Endometrial microvascular endothelial cells (primary cell): Measurements from ENCODE around the gene AGTPBP1. TPM values are rescaled to one million over a fixed set of nuclear protein-coding genes. Genes with fewer than 3 reads are reported as not detected.

Experiments used
- in situ Hi-C: cut with HindIII; loops from 2 replicates; pipeline ENCODE4 v1.10.0; 2017; ENCODE audit warnings: low sequenced_read_pairs, low pct_unique_long_range_greater_than_20kb; ENCODE audit errors: inconsistent ontology term
- total RNA-seq: library from RNA; depleted of rRNA; stranded (reverse); fragments of >200 nt; gene quantifications from one replicate; pipeline ENCODE4 v1.2.3, GENCODE V29; 2015; ENCODE audit errors: inconsistent ontology term

Gene AGTPBP1
- total RNA-seq, 1 donor from 2014 or later: 12.3 TPM

- in situ Hi-C loops: no loop called here
Observed at GRCh38 chr9:85569988-85570387, 171.8 kb downstream of the AGTPBP1 start.

- in situ Hi-C loops: no loop called here
Observed at GRCh38 chr9:85559526-85559925, 182.2 kb downstream of the AGTPBP1 start.

GRCh38 chr9:85554349-85554748, 187.4 kb downstream of the AGTPBP1 start:
- in situ Hi-C loops: no loop called here

DNA sequence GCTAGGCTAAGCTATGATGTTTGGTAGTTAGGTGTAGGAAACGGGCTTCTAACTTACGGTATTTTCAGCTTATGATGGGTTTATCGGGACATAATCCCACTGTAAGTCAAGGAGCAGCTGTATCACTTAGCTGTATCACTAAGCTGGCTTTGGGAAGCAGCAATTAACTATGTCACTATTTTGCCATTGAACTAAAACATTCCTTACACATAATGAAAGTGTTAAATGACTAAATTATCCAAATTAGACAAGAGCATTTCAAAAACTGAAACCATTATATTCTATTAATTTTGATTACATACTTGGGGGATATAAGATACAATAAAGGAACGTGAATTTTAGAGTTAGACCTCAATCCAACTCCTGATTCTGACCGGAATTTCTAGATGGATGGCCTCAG, 188.3 kb downstream of the AGTPBP1 start:
- in situ Hi-C loops: no loop called here

DNA sequence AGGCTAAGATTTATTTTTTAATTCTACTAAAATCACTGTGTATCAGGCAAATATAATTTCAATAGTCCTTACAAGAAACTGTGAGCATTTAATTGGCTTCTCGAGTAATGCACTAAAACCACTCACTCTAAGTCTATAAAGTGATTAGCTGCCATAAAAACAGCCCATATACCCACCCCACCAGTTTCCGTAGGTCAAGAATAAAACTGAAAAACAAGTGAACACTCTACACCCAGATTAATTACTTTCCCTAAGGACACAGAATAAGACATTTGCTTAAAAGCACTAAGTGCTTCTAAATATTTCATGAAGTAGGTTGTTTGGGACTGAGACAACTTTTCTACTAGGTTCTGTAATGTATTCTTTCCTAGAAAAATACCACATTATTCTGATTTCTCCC, 194.2 kb downstream of the AGTPBP1 start:
- in situ Hi-C loops: no loop called here

GRCh38 chr9:85543196-85543595, 198.6 kb downstream of the AGTPBP1 start:
- in situ Hi-C loops: no loop called here

- in situ Hi-C loops: no loop called here
Observed at GRCh38 chr9:85541876-85542275, 199.9 kb downstream of the AGTPBP1 start.

GRCh38 chr9:85536514-85536913, 205.2 kb downstream of the AGTPBP1 start:
- in situ Hi-C loops: no loop called here

GRCh38 chr9:85536076-85536475, 205.7 kb downstream of the AGTPBP1 start:
- in situ Hi-C loops: no loop called here

DNA sequence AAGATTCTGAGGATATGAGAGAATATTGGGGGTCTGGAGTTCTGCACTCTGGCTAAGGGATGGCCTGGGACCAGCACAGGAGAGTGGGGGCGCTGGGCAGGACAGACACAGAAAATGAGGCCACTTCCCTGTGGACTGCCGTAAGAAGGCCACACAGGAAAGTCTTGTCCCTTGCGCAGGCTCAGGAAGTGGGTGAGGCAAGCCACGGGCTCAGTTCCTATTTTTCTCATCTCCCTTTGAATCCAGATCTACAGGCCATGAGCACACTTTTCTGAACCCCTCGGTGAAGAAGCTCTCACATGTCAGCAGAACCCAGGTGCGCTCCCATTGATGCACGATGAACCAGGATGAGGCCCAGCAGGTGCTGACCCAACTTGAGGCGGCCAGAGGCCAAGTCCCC, 207.4 kb downstream of the AGTPBP1 start:
- in situ Hi-C loops: no loop called here

- in situ Hi-C loops: no loop called here
Observed at GRCh38 chr9:85533538-85533937, 208.2 kb downstream of the AGTPBP1 start.

- in situ Hi-C loops: no loop called here
Observed at GRCh38 chr9:85530721-85531120, 211.0 kb downstream of the AGTPBP1 start.

DNA sequence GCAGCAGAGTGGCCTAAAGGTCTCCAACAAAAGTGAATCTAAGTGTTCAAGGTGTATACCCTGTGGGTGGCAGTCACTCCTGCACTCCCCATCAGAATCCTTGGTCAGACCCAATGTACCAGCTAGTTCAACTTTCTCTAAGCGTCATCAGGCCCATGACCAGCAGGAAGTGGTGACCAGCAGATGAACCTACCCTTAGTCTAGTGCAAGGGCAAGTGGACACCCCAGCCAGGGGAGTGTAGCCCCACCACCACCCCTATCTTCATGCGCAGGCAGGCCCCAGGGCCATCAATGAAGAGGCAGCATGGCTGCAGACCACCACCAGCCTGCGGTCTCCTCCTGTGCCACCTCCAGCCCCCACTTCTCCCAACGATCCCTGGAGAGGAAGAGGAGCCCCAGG, 213.1 kb downstream of the AGTPBP1 start:
- in situ Hi-C loops: no loop called here

GRCh38 chr9:85528142-85528541, 213.6 kb downstream of the AGTPBP1 start:
- in situ Hi-C loops: no loop called here

DNA sequence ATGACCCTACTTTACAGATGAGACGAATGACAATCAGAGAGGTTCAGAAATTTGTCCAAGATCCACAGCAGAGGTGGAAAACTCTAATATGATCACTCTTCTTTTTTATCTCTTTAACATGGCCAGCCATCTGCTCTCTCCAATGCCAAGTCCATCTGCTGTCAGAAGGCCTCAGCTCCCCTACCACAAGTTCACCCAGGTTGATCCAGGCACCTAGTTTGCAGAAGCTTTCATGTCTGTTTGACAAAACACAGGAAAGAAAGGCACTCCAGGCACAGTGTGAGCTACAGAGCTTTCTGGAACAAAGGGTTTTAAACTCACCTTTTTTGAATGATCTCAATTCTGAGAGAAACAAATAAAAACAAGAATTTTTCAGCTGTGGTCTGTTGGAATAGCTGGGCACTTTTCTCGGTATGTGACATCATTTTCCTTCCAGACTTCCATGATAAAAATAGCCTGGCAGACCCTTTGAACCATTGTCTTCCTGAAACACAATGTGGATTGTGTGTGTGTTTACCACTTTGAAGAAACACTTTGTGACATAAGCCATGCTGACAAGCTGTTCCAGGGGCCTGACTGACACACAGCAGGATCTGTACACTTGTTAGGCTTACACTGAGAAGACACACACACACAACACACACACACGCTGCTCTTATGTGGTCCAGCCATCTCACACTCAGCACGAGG, 214.3 kb downstream of the AGTPBP1 start:
- in situ Hi-C loops: no loop called here

GRCh38 chr9:85524531-85524930, 217.2 kb downstream of the AGTPBP1 start:
- in situ Hi-C loops: no loop called here

DNA sequence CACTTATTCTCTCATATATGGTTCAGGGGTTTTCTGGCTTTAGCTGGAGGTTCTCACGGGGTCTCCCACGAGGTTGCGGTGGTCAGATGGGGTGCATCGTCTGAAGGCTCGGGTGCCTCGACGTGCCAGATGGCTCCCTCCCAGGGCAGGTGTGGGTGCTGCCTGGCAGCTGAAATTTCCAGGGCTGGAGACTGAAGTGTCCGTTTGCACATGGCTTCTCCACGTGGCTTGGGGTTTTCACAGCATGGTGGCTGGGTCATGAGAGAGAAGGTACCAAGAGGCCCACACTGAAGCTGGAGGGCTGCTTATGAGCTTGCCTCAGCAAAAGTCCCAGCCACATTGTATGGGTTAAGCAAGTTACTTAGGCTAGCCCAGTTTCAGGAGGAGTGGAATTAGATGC, 218.6 kb downstream of the AGTPBP1 start:
- in situ Hi-C loops: no loop called here

GRCh38 chr9:85522459-85523092, 219.2 kb downstream of the AGTPBP1 start:
- in situ Hi-C loops: no loop called here

DNA sequence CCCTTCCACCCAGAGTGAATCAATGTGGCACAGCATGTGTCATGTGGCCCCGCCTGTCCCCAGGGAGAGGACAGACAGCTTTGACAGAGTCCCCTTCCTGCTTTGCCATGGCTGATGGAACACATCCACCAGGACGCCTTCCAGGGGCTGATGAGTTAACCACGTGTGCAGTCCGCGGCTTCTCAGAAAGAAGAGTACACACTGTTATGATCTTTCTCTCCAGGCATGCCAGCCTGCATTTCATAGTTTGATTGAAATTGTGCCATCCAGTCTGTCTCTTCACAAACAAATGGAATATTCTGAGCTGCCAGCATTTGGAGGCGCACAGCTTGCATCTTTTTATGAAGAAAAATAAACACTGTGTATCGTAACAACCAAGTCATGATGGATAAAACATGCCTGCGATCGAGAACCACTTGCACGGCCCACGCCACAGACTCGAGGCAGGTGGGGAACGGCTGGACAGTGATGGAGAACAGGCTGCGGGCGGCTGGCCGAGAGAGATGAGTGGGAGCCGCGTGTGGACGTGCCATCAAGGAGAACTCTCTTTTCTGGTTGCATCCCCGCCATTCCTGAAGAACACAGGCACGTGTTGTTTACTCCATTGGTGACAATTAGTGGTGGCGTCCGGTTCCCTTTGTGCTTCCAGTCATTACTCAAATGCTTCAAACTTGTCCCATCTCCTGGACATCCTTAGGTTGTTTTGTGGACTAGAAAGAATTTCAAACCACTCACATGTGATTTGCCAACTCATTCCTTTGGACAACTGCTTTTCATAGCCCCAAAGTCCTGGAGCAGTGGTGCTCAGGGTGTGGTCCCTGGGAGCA, 220.2 kb downstream of the AGTPBP1 start:
- in situ Hi-C loops: no loop called here
